Adipocyte (in vitro differentiated cells): ENCODE results near the gene MFSD2B.
"Not testable (repeated sequence)": the region's sequence is repeated elsewhere in the genome, so short reads cannot be mapped to it uniquely, and the experiment has no call there.

Experiments used
- DNase-seq: peaks from one replicate; pipeline ENCODE4 v3.0.0-alpha.2; 2015; ENCODE audit warnings: low read depth
- H3K27me3 ChIP-seq: replicated peaks from 2 replicates; pipeline ENCODE4 v1.7.0; 2013; ENCODE audit warnings: mild to moderate bottlenecking, low read length, moderate library complexity; ENCODE audit not compliant: control insufficient read depth, insufficient read depth
- H3K36me3 ChIP-seq: 2 replicates; pipeline ENCODE4 v1.7.0; 2013; ENCODE audit warnings: low read length, mild to moderate bottlenecking, moderate library complexity; ENCODE audit not compliant: control insufficient read depth, insufficient read depth, severe bottlenecking
- H3K4me1 ChIP-seq: 2 replicates; pipeline ENCODE4 v1.7.0; 2013; ENCODE audit warnings: mild to moderate bottlenecking, low read length, moderate library complexity; ENCODE audit not compliant: control insufficient read depth, insufficient read depth
- H3K4me3 ChIP-seq: 2 replicates; pipeline ENCODE4 v1.7.0; 2013; ENCODE audit warnings: mild to moderate bottlenecking, low read length, moderate library complexity
- H3K9ac ChIP-seq: 2 replicates; pipeline ENCODE4 v1.7.0; 2013; ENCODE audit warnings: mild to moderate bottlenecking, low read length, moderate library complexity
- H3K9me3 ChIP-seq: 2 replicates; pipeline ENCODE4 v1.7.0; 2013; ENCODE audit warnings: mild to moderate bottlenecking, low read length, moderate library complexity; ENCODE audit not compliant: control insufficient read depth

MFSD2B gene

DNA sequence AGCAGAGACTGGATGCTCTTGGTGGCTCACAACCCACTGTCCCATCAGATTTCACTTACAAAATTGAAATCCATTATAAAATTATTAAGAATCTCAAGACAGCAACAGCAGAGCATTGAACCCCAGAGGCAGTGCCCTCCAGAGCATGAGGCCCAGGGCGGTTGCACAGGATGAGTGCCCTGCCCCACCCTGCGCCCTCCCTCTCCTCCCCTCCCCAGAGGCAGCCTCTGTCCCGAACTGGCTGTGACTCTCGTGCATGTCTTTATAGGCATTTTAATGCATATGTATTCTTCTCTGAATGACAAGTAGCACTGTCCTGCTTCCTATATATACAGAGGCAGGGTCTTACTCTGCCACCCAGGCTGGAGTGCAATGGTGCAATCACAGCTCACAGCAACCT lies 10.4 kb downstream of the MFSD2B start:
- H3K9me3 ChIP-seq: no peaks in the 10 kb centered on the region
- H3K4me3 ChIP-seq: no peak overlapping the region
- H3K27me3 ChIP-seq: no peaks in the 10 kb centered on the region
- H3K9ac ChIP-seq: no peak overlapping the region
- peaks cover 6% of the 10 kb centered on the region for H3K36me3 ChIP-seq
- peaks cover 14% of the 10 kb centered on the region for H3K4me1 ChIP-seq
- no peak for DNase-seq

DNA sequence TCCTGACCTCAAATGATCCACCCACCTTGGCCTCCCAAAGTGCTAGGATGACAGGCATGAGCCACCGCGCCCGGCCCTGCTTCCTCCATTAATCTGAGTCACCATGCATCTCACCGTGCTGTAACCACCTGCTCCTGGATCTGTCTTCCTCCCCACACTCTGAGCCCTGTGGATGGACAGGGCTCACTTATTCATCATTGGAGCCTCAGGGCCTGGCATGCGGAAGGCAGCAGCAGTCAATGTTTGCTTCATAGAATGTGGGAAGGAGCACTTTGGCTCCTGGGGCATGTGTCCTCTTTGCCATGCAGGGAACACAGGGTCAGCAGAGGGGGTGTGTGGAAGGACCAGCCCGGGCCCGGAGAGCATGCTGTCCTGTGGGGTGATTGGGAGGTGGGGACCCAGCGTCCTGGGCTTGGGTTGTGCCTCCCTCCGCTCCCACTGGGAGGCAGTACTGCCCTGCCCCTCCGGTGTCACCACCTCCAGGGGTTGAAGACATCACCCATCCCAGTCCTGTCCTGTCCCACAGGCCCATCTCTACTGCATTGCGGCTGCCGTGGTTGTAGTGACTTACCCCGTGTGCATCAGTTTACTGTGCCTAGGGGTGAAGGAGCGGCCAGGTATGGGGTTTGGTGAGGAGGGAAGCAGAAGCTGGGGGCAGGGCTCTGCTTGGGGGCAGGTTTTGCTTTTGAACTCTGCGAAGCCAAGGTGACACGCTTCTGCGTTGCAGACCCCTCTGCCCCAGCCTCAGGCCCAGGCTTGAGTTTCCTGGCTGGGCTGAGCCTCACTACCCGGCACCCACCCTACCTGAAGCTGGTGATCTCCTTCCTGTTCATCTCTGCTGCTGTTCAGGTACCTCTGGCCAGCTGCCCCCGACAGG lies 11.5 kb downstream of the MFSD2B start:
- H3K9ac ChIP-seq: no peak overlapping the region
- no peak overlapping the region for H3K4me3 ChIP-seq
- peaks cover 3% of the 10 kb centered on the region for H3K4me1 ChIP-seq
- no peaks in the 10 kb centered on the region for H3K9me3 ChIP-seq
- DNase-seq: peak; percentile 5
- peaks cover 12% of the 10 kb centered on the region for H3K36me3 ChIP-seq
- no peaks in the 10 kb centered on the region for H3K27me3 ChIP-seq

DNA sequence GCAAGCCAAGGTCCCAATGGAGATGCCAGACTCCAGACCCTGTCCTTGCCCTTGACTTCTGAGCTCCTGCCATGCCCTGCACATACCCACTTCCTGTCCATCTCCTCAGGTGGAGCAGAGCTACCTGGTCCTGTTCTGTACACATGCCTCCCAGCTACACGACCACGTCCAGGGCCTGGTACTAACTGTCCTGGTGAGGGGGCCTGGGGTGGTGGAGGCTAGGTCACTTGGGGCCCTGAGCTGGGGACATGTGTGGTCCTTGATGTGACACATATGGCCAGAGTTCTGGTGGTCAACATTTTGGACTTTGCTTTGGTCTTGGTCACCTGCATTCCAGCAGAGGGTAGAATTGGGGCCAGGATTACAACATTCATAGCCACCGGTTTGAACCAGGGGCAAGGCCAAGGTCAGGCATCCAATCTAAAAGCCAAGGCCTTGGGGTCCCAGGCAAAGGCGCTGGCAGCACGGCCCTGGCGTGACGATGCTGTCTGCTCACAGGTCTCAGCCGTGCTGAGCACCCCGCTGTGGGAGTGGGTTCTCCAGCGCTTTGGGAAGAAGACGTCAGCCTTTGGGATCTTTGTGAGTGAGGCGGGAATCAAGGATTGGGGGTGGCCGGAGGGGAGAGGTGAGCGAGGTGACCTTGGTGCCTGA lies 12.6 kb downstream of the MFSD2B start:
- Histone ChIP-seq H3K27me3 (no peaks in the 10 kb centered on the region), H3K36me3 (peaks cover 17% of the 10 kb centered on the region), H3K4me1 (no peaks in the 10 kb centered on the region), H3K4me3 (no peak overlapping the region), H3K9me3 (no peaks in the 10 kb centered on the region), H3K9ac (no peak overlapping the region)
- no peak for DNase-seq

DNA sequence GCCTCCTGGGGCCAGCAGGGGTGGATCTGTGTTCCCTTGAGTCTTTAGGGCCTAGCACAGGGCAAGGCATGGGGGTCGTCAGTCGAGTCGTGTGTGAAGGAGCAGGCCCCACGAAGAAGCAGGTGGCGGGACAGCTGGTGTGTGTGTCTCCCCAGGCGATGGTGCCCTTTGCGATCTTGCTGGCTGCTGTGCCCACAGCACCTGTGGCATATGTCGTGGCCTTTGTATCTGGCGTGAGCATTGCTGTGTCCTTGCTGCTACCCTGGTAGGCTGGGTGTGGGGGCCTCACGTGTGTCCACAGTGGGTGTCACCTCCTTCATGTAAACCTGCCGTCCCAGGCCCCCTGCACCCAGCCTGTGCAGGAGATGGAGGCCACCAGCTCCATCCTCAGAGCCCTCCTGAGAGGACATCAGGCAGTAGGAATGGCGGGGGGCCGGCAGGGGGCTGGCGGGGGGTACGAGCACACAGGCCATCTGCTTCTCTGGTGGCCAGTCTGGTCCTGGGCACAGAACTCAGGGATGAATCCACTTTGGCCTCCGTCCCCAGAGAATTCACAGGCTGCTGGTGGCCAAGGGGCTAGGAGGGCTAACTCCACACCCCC lies 13.2 kb downstream of the MFSD2B start:
- Histone ChIP-seq H3K27me3 (no peaks in the 10 kb centered on the region), H3K4me3 (no peak overlapping the region), H3K9me3 (no peaks in the 10 kb centered on the region), H3K36me3 (peaks cover 17% of the 10 kb centered on the region), H3K9ac (no peak overlapping the region), H3K4me1 (no peaks in the 10 kb centered on the region)
- DNase-seq: no peak

DNA sequence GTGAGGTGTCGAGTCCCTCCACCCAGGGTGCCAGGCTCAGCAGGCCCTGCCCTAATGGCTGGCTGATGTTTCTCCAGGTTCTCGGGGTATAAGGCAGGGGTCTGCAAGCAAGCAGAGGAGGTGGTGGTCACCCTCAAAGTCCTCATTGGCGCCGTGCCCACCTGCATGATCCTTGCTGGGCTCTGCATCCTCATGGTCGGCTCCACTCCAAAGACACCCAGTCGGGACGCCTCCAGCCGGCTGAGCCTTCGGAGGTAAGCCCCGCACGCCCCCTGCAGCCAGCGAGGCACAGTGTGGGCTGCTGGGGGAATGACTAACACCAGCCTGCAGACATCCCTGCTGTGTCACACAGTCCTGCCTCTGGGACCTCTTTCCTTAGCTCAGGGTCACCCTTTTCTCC lies 14.1 kb downstream of the MFSD2B start:
- Histone ChIP-seq H3K4me1 (no peaks in the 10 kb centered on the region), H3K36me3 (peaks cover 20% of the 10 kb centered on the region), H3K9ac (no peak overlapping the region), H3K27me3 (no peaks in the 10 kb centered on the region), H3K4me3 (no peak overlapping the region), H3K9me3 (no peaks in the 10 kb centered on the region)
- peak; percentile 4 for DNase-seq

DNA sequence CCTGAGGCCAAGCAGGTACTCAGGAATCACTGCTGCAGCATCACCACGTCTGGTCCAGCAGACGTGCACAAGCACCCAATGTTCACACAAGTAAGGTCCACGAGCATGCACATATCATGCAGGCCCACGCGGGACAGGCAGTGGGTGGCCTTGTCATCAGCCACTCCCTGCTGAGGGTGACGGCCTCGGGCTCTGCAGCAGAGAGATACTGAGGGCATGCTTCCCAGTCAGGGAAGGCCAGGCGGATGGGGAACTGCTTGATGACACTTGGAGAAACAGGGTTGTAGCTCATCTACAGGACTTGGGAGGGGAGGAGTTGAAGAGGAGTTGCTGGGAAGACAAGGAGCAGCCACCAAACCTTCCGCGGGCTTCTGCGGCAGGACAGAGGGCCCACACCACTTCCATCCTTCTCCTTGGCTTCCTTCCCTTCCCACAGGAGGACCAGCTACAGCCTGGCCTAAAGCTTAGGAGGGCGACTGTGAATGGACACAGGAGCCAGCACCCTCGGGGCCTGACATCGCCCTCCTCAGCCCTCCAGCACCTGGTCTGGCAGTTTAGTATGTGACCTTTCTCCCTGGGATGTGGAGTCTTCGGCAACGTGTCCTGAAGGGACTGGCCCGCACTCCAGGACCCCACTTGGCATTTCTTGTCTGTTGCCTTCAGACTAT lies 15.2 kb downstream of the MFSD2B start:
- DNase-seq: no peak

DNA sequence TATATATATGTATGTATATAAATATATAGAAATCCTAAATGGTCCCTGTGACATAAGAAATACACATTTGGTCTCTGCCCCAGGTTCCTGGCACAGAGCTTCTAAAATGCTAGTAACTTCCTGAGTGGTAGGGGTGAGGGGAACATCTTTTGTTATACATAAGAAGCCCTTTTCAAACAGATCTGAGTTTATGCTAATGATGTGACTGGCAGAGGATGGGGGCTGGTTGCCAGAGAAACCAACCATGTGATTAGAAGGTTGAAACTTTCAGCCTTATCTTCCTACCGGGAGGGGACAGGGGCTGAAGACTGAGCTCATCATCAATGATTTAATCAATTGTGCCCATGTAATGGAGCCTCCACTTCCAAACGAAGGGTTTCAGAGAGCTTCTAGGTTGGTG lies 16.3 kb downstream of the MFSD2B start:
- H3K27me3 ChIP-seq: no peaks in the 10 kb centered on the region
- H3K9me3 ChIP-seq: no peaks in the 10 kb centered on the region
- no peaks in the 10 kb centered on the region for H3K4me1 ChIP-seq
- no peak overlapping the region for H3K4me3 ChIP-seq
- no peak for DNase-seq
- H3K9ac ChIP-seq: no peak overlapping the region
- H3K36me3 ChIP-seq: peaks cover 42% of the 10 kb centered on the region

More for the DNA sequence above, 15.2 kb downstream of the MFSD2B start:
- Histone ChIP-seq H3K9ac (no peak overlapping the region), H3K4me1 (no peaks in the 10 kb centered on the region), H3K36me3 (peaks cover 31% of the 10 kb centered on the region), H3K4me3 (no peak overlapping the region), H3K9me3 (no peaks in the 10 kb centered on the region), H3K27me3 (no peaks in the 10 kb centered on the region)

DNA sequence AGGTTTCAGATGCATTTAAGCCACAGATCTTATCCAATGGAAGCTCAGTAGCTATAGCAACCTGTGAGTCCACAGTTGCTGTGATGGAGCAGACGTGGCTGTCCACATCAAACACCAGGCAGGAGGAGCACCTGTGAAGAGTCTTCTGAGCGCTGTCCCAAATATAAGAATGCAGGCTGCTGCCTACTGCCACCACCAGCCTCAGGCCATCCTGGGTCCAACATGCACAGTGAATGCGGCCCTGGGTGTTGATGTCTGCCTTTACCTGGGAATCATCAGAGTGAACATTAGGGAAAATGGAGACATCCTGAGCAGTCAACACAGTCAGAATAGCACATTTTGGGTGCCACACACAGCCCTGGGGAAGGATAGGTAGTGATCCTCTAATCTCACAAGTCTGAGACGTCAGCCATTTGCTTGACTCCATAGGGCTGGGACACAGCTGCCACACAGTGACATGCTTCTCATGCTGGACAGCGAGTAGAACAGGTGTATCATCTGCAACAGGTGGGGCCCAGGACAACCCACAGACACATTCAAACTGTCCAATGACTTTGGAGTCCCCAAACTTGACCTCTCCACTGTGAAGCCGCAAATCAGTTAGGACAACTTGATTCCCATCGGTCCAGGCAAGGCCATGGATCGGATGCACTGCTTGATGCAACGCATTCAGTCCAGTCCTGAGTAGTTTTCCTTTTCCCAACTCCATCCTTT lies 29.1 kb downstream of the MFSD2B start:
- Histone ChIP-seq H3K36me3 (peaks cover 29% of the 10 kb centered on the region), H3K9me3 (no peaks in the 10 kb centered on the region), H3K4me3 (no peak overlapping the region), H3K9ac (no peak overlapping the region), H3K4me1 (no peaks in the 10 kb centered on the region), H3K27me3 (no peaks in the 10 kb centered on the region)
- no peak for DNase-seq

DNA sequence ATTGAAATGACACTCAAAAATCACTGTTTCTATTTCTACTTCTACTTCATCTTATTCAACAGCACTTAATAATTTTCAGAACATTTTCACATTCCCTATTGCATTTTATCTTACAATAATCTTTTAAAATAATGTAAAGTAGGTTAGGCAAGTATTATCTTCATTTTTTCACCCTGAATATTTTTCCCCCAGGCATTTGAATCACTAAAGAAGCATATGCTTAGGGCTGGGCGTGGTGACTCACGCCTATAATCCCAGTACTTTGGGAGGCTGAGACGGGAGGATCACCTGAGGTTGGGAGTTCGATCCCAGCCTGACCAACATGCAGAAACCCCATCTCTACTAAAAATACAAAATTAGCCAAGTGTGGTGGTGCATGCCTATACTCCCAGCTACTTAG lies 30.6 kb downstream of the MFSD2B start:
- Histone ChIP-seq H3K27me3 (no peaks in the 10 kb centered on the region), H3K36me3 (peaks cover 29% of the 10 kb centered on the region), H3K9ac (no peak overlapping the region), H3K9me3 (no peaks in the 10 kb centered on the region), H3K4me3 (no peak overlapping the region), H3K4me1 (no peaks in the 10 kb centered on the region)
- DNase-seq: no peak

DNA sequence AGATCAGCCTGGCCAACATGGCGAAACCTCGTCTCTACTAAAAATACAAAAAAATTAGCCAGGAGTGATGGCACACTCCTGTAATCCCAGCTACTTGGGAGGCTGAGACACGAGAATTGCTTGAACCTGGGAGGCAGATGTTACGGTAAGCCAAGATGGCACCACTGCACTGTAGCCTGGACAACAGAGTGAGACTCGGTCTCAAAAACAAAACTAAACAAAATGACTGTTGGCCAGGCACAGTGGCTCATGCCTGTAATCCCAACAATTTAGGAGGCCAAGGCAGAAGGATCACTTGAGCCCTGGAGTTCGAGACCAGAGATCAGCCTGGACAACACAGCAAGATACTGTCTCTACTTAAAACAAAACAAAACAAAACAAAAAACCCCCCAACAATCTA lies 33.2 kb downstream of the MFSD2B start:
- H3K9me3 ChIP-seq, H3K4me3 ChIP-seq, DNase-seq, H3K4me1 ChIP-seq, H3K9ac ChIP-seq, H3K27me3 ChIP-seq: not testable (repeated sequence)
- peaks cover 14% of the 10 kb centered on the region for H3K36me3 ChIP-seq
